Hepatic stellate cell (primary cell): Measurements from ENCODE around the gene CMIP.
"Not testable (repeated sequence)": the region's sequence is repeated elsewhere in the genome, so short reads cannot be mapped to it uniquely, and the experiment has no call there.

Experiments used
- DNase-seq: peaks from one replicate; pipeline ENCODE4 v3.0.0; 2011; ENCODE audit warnings: low spot score

The CMIP gene

GRCh38 chr16:81686391-81687130, 242.0 kb downstream of the CMIP start:
- DNase-seq: no peak

GRCh38 chr16:81687131-81687456, 242.5 kb downstream of the CMIP start:
- no peak for DNase-seq

- no peak for DNase-seq
Measured at GRCh38 chr16:81688182-81688581, 243.6 kb downstream of the CMIP start.

GRCh38 chr16:81688839-81689238, 244.2 kb downstream of the CMIP start:
- DNase-seq: not testable (repeated sequence)

GRCh38 chr16:81692021-81692420, 247.4 kb downstream of the CMIP start:
- no peak for DNase-seq

- DNase-seq: no peak
Measured at GRCh38 chr16:81692571-81692970, 248.0 kb downstream of the CMIP start.

- DNase-seq: no peak
Measured at GRCh38 chr16:81693041-81693743, 248.6 kb downstream of the CMIP start.

- DNase-seq: no peak
Measured at GRCh38 chr16:81693744-81694303, 249.2 kb downstream of the CMIP start.

- DNase-seq: no peak
Measured at GRCh38 chr16:81694494-81695280, 250.1 kb downstream of the CMIP start.

GRCh38 chr16:81695321-81696165, 250.9 kb downstream of the CMIP start:
- no peak for DNase-seq

- no peak for DNase-seq
Measured at GRCh38 chr16:81696166-81696960, 251.8 kb downstream of the CMIP start.

GRCh38 chr16:81696961-81697615, 252.5 kb downstream of the CMIP start:
- peak; percentile 78 for DNase-seq

GRCh38 chr16:81697616-81698309, 253.2 kb downstream of the CMIP start:
- DNase-seq: no peak

- no peak for DNase-seq
Measured at GRCh38 chr16:81698310-81698641, 253.7 kb downstream of the CMIP start.

- DNase-seq: no peak
Measured at GRCh38 chr16:81699596-81699995, 255.0 kb downstream of the CMIP start.

- DNase-seq: no peak
Measured at GRCh38 chr16:81700071-81700779, 255.6 kb downstream of the CMIP start.

- DNase-seq: no peak
Measured at GRCh38 chr16:81700780-81701165, 256.2 kb downstream of the CMIP start.

- DNase-seq: no peak
Measured at GRCh38 chr16:81701296-81701970, 256.8 kb downstream of the CMIP start.

- no peak for DNase-seq
Measured at GRCh38 chr16:81702506-81702905, 257.9 kb downstream of the CMIP start.
